GM12878 (cell line): ENCODE data around the gene LEMD1. TPM values are rescaled to one million over a fixed set of nuclear protein-coding genes. Genes with fewer than 3 reads are reported as not detected.

ENCODE experiments used
- ATAC-seq: fragments of 200-7000 bp; cut with Tn5 transposase; 3 replicates; pipeline ENCODE4 v1.9.1; 2020; ENCODE audit warnings: mild to moderate bottlenecking, moderate library complexity
- BruUV-seq: library from RNA; stranded (reverse); fragments of 400-500 nt; replicated peaks from 2 replicates; lab custom pipeline; 2021; lab: Mats Ljungman, UMichigan
- CTCF ChIA-PET: fragments of 300-600 bp; sonication (Branson Sonifier 250); formaldehyde crosslinking; extraction: SDS; loops from one replicate; lab custom pipeline; 2021; ENCODE audit warnings: inconsistent platforms; lab: Yijun Ruan, JAX
- POLR2A ChIA-PET: fragments of 350-600 bp; formaldehyde crosslinking; extraction: SDS; loops from one replicate; lab custom pipeline; 2021; ENCODE audit warnings: inconsistent platforms; lab: Charles Lee
- RAD21 ChIA-PET: fragments of 300-600 bp; sonication (Branson Sonifier 250); formaldehyde crosslinking; loops from one replicate; lab custom pipeline; 2023; ENCODE audit warnings: antibody characterized with exemption; ENCODE audit not compliant: unreplicated experiment; lab: Charles Lee
- SMC1A ChIA-PET: fragments of 300-600 bp; sonication (Branson Sonifier 250); formaldehyde crosslinking; loops from one replicate; lab custom pipeline; 2023; ENCODE audit not compliant: unreplicated experiment, uncharacterized antibody; lab: Charles Lee
- DNase-seq: peaks from one replicate; pipeline ENCODE4 v3.0.0-alpha.2; 2011; ENCODE audit warnings: low read depth, low spot score
- FAIRE-seq: peaks from 3 replicates; lab custom pipeline; 2011; peaks lifted over from hg19 to GRCh38; lab: Jason Lieb, UNC
- H2AFZ ChIP-seq: 2 replicates; pipeline ENCODE4 v1.6.0; 2011; ENCODE audit warnings: low read depth, low read length, control low read depth; ENCODE audit not compliant: control insufficient read depth
- H3K27ac ChIP-seq: 2 replicates; pipeline ENCODE4 v1.5.1; 2011; ENCODE audit warnings: control low read depth; ENCODE audit not compliant: control insufficient read depth, insufficient read depth
- H3K27me3 ChIP-seq, 2 experiments: replicated peaks in 1 of 2; 2 replicates each; pipeline versions ENCODE4 v1.6.0 to v1.6.1; 2011; ENCODE audit warnings: low read length in 1 of 2; ENCODE audit not compliant: control insufficient read depth in 2 of 2, insufficient read depth in 2 of 2
- H3K36me3 ChIP-seq, 2 experiments: 2 replicates each; pipeline ENCODE4 v1.5.1; 2011; ENCODE audit warnings: low read length in 1 of 2; ENCODE audit not compliant: control insufficient read depth in 2 of 2, insufficient read depth in 2 of 2
- H3K4me1 ChIP-seq: 2 replicates; pipeline ENCODE4 v1.6.1; 2011; ENCODE audit warnings: mild to moderate bottlenecking, low read length, moderate library complexity, mixed read lengths; ENCODE audit not compliant: control insufficient read depth, insufficient read depth
- H3K4me2 ChIP-seq: 2 replicates; pipeline ENCODE4 v1.6.0; 2011; ENCODE audit warnings: control low read depth; ENCODE audit not compliant: control insufficient read depth, insufficient read depth
- H3K4me3 ChIP-seq: fragments of 200-600 bp; sonication (generic); 2 replicates; pipeline ENCODE4 v1.5.1; 2016
- H3K79me2 ChIP-seq: 2 replicates; pipeline ENCODE4 v1.6.0; 2011; ENCODE audit warnings: low read length; ENCODE audit not compliant: control insufficient read depth, insufficient read depth
- H3K9ac ChIP-seq: 2 replicates; pipeline ENCODE4 v1.8.0; 2011; ENCODE audit warnings: low read length, control low read depth, mixed read lengths; ENCODE audit not compliant: control insufficient read depth, insufficient read depth
- H3K9me3 ChIP-seq: replicated peaks from 3 replicates; pipeline ENCODE4 v1.5.1; 2011; ENCODE audit warnings: mild to moderate bottlenecking, low read length; ENCODE audit not compliant: control insufficient read depth, insufficient read depth
- H4K20me1 ChIP-seq: 2 replicates; pipeline ENCODE4 v1.6.0; 2011; ENCODE audit not compliant: control insufficient read depth, insufficient read depth
- EP300 ChIP-seq, 2 experiments: fragments of 150-350 bp in 1 of 2; IDR thresholded peaks; 2 replicates each; pipeline ENCODE4 v1.6.1; 2011 to 2012; ENCODE audit warnings: low read depth in 2 of 2, low read length in 2 of 2, borderline replicate concordance in 1 of 2, improper control_type of control experiment in 1 of 2, inconsistent platforms in 1 of 2; ENCODE audit not compliant: control insufficient read depth in 1 of 2
- FOXM1 ChIP-seq: IDR thresholded peaks from 2 replicates; pipeline ENCODE4 v1.6.1; 2012; ENCODE audit warnings: low read depth, mild to moderate bottlenecking, inconsistent platforms, low read length, moderate library complexity
- JUNB ChIP-seq: IDR thresholded peaks from 2 replicates; pipeline ENCODE4 v1.6.1; 2016; ENCODE audit warnings: antibody characterized with exemption, mild to moderate bottlenecking
- MTA3 ChIP-seq: IDR thresholded peaks from 2 replicates; pipeline ENCODE4 v1.6.1; 2012; ENCODE audit warnings: low read length, inconsistent platforms, borderline replicate concordance
- NFIC ChIP-seq: IDR thresholded peaks from 2 replicates; pipeline ENCODE4 v1.6.1; 2012; ENCODE audit warnings: low read depth, mild to moderate bottlenecking, inconsistent platforms, low read length, moderate library complexity
- NFXL1 ChIP-seq: fragments of 450-650 bp; IDR thresholded peaks from 2 replicates; pipeline ENCODE4 v1.6.1; 2017; ENCODE audit warnings: antibody characterized with exemption, mild to moderate bottlenecking, borderline replicate concordance
- NR2C1 ChIP-seq: fragments of 450-650 bp; IDR thresholded peaks from 2 replicates; pipeline ENCODE4 v1.6.1; 2017; ENCODE audit warnings: antibody characterized with exemption, mild to moderate bottlenecking, moderate library complexity
- PML ChIP-seq: IDR thresholded peaks from 2 replicates; pipeline ENCODE4 v1.6.1; 2012; ENCODE audit warnings: low read length, inconsistent platforms
- POLR2AphosphoS5 ChIP-seq: IDR thresholded peaks from 2 replicates; pipeline ENCODE4 v1.6.1; 2011; ENCODE audit warnings: mild to moderate bottlenecking, low read length, inconsistent platforms
- ZNF384 ChIP-seq: IDR thresholded peaks from 2 replicates; pipeline ENCODE4 v1.6.1; 2012; ENCODE audit warnings: low read depth, mild to moderate bottlenecking, low read length, improper control_type of control experiment, borderline replicate concordance
- WGBS: methylation state at CpG from one replicate; pipeline ENCODE4 v1.1.6; 2016; ENCODE audit warnings: low lambda C conversion rate; ENCODE audit not compliant: insufficient replicate concordance, insufficient coverage; ENCODE audit errors: missing lambda C conversion rate; 5-methylcytosine and 5-hydroxymethylcytosine counted together
- in situ Hi-C: fragments of 300-500 bp; cut with MboI; formaldehyde crosslinking; loops from 9 replicates; pipeline ENCODE4 v1.14.3; 2018; ENCODE audit warnings: mixed read lengths
- intact Hi-C: fragments of 100-400 bp; cut with micrococcal nuclease; formaldehyde crosslinking; loops from one replicate; pipeline ENCODE4 v1.14.2; 2022; ENCODE audit not compliant: unreplicated experiment
- polyA plus RNA-seq, 11 experiments: library from polyadenylated mRNA; depleted of rRNA in 4 of 11; unstranded in 6 of 11; stranded (reverse) in 5 of 11; fragments of >200 nt; fragmentation: Nextera tagmentation in 4 of 11; fragmentation: Illumina TruSeq in 1 of 11; extraction: Ambion mirVana in 4 of 11; extraction: Trizol in 1 of 11; gene quantifications; 1 replicate in 1 of 11; 2 replicates in 10 of 11; pipeline versions ENCODE4 v1.2.1 to v1.2.3, GENCODE V29; 2011 to 2016; ENCODE audit warnings: inconsistent platforms in 2 of 11, missing spikeins in 2 of 11, low read depth in 1 of 11
- total RNA-seq, 4 experiments: library from RNA; depleted of rRNA in 3 of 4; stranded (reverse); fragments of >200 nt in 3 of 4; fragmentation: Illumina TruSeq in 1 of 4; extraction: Trizol in 1 of 4; gene quantifications; 2 replicates each; pipeline versions ENCODE4 v1.2.1 to v1.2.3, GENCODE V29; 2013 to 2021
- TF ChIP-seq, protein P1 (sequence below): IDR thresholded peaks from 2 replicates; pipeline ENCODE4 v1.6.1; 2011; ENCODE audit warnings: low read depth, low read length, improper control_type of control experiment, borderline replicate concordance
- TF ChIP-seq, protein P2 (sequence below): IDR thresholded peaks from 2 replicates; pipeline ENCODE4 v1.6.1; 2012; ENCODE audit warnings: low read depth, low read length, improper control_type of control experiment
- TF ChIP-seq, protein P3 (sequence below): fragments of 450-650 bp; formaldehyde crosslinking; IDR thresholded peaks from 2 replicates; pipeline ENCODE4 v1.4.0; 2022; ENCODE audit warnings: mild to moderate bottlenecking, moderate library complexity
- TF ChIP-seq, protein P4 (sequence below), 3 experiments: IDR thresholded peaks in 2 of 3; conservative IDR thresholded peaks in 1 of 3; 2 replicates each; pipeline ENCODE4 v1.5.1; 2011; ENCODE audit warnings: low read depth in 3 of 3, low read length in 3 of 3, mild to moderate bottlenecking in 3 of 3, control low read depth in 2 of 3, moderate library complexity in 2 of 3, inconsistent platforms in 1 of 3, mixed read lengths in 1 of 3; ENCODE audit not compliant: control insufficient read depth in 2 of 3, insufficient read depth in 1 of 3; ENCODE audit errors: extremely low read depth in 1 of 3
- TF ChIP-seq, protein P5 (sequence below): fragments of 450-650 bp; IDR thresholded peaks from 2 replicates; pipeline ENCODE4 v1.6.1; 2017; ENCODE audit warnings: mild to moderate bottlenecking

The LEMD1 gene
- total and polyA plus RNA-seq, 10 of the 15 experiments (the other 5 are each of a cell fraction or from before 2014, with no cell fraction given), result 0.19 to 1.2 (median 0.26) TPM; not detected in 7

DNA sequence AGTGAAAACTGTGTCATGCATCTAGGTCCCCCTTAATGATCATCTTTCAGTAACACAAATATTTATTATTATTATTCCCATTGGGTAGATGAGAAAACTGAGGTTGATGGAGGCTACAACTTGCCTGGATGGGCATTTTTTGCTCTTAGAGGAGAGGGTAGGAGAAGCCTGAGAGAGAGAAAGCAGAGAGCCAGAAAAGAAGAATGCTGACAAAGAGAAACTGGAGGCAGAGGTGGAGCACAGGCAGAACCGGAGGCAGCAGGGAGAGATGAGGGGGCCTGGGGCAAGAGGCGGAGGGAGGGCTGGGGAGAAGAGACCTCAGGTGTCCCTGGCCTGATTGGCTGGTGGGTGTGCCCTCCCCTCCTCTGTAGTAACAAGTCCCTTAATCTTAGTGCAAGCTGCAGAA, 29.9 kb upstream of the LEMD1 start:
- Histone ChIP-seq H3K27ac (no peak overlapping the region), H4K20me1 (no peaks in the 10 kb centered on the region; the same call in 1 of the 2 replicates), H3K4me3 (no peak overlapping the region), H3K36me3 (no peaks in the 10 kb centered on the region), H3K4me2 (no peak overlapping the region), H3K4me1 (peaks cover 5% of the 10 kb centered on the region; the same call in 1 of the 2 replicates), H3K9me3 (no peaks in the 10 kb centered on the region), H3K27me3 (peaks cover 12 to 18% of the 10 kb centered on the region in 2 experiments; a peak in 3 of 4 replicates), H2AFZ (no peak overlapping the region), H3K9ac (no peak overlapping the region), H3K79me2 (no peaks in the 10 kb centered on the region)
- ChIA-PET SMC1A (interaction anchor here (1.4 kb wide), 1 partner anchor 30 kb away, joined by 4 read pairs; no protein-coding TSS in a partner anchor), RAD21 (interaction anchor here (1.0 to 1.8 kb wide), 2 partner anchors 11 to 28 kb away, joined by 6 to 8 read pairs; no protein-coding TSS in a partner anchor), CTCF (interaction anchor here (1.4 to 3.2 kb wide), 2 partner anchors 9 to 34 kb away, joined by 5 to 19 read pairs; no protein-coding TSS in a partner anchor), POLR2A (no interaction called here)
- BruUV-seq, result no TSS peak
- 0% methylated on average over 2 of the region's 2 CpGs for WGBS
- intact Hi-C loops (no loop called here), in situ Hi-C loops (no loop called here)
- ATAC-seq (no peak), FAIRE-seq (no peak), DNase-seq (no peak)
- TF ChIP-seq PML (no peak), EP300 (IDR thresholded peaks at IDR 0.05; ENCODE audit: borderline replicate concordance in 1 of 2, control insufficient read depth in 1 of 2, low read depth in 2 of 2, low read length in 2 of 2) (no peak), NFIC (no peak), MTA3 (no peak), POLR2AphosphoS5 (no peak), NFXL1 (no peak), JUNB (no peak), NR2C1 (no peak), FOXM1 (no peak), ZNF384 (no peak)
- TF ChIP-seq, protein P1, sequence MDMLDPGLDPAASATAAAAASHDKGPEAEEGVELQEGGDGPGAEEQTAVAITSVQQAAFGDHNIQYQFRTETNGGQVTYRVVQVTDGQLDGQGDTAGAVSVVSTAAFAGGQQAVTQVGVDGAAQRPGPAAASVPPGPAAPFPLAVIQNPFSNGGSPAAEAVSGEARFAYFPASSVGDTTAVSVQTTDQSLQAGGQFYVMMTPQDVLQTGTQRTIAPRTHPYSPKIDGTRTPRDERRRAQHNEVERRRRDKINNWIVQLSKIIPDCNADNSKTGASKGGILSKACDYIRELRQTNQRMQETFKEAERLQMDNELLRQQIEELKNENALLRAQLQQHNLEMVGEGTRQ, result no peak
- TF ChIP-seq, protein P2, sequence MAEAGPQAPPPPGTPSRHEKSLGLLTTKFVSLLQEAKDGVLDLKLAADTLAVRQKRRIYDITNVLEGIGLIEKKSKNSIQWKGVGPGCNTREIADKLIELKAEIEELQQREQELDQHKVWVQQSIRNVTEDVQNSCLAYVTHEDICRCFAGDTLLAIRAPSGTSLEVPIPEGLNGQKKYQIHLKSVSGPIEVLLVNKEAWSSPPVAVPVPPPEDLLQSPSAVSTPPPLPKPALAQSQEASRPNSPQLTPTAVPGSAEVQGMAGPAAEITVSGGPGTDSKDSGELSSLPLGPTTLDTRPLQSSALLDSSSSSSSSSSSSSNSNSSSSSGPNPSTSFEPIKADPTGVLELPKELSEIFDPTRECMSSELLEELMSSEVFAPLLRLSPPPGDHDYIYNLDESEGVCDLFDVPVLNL, result no peak
- TF ChIP-seq, protein P3, sequence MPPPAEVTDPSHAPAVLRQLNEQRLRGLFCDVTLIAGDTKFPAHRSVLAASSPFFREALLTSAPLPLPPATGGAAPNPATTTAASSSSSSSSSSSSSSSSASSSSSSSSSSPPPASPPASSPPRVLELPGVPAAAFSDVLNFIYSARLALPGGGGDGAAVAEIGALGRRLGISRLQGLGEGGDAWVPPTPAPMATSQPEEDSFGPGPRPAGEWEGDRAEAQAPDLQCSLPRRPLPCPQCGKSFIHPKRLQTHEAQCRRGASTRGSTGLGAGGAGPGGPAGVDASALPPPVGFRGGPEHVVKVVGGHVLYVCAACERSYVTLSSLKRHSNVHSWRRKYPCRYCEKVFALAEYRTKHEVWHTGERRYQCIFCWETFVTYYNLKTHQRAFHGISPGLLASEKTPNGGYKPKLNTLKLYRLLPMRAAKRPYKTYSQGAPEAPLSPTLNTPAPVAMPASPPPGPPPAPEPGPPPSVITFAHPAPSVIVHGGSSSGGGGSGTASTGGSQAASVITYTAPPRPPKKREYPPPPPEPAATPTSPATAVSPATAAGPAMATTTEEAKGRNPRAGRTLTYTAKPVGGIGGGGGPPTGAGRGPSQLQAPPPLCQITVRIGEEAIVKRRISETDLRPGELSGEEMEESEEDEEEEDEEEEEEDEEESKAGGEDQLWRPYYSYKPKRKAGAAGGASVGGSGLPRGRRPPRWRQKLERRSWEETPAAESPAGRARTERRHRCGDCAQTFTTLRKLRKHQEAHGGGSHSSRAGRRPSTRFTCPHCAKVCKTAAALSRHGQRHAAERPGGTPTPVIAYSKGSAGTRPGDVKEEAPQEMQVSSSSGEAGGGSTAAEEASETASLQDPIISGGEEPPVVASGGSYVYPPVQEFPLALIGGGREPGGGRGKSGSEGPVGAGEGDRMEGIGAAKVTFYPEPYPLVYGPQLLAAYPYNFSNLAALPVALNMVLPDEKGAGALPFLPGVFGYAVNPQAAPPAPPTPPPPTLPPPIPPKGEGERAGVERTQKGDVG, result no peak
- TF ChIP-seq, protein P4, sequence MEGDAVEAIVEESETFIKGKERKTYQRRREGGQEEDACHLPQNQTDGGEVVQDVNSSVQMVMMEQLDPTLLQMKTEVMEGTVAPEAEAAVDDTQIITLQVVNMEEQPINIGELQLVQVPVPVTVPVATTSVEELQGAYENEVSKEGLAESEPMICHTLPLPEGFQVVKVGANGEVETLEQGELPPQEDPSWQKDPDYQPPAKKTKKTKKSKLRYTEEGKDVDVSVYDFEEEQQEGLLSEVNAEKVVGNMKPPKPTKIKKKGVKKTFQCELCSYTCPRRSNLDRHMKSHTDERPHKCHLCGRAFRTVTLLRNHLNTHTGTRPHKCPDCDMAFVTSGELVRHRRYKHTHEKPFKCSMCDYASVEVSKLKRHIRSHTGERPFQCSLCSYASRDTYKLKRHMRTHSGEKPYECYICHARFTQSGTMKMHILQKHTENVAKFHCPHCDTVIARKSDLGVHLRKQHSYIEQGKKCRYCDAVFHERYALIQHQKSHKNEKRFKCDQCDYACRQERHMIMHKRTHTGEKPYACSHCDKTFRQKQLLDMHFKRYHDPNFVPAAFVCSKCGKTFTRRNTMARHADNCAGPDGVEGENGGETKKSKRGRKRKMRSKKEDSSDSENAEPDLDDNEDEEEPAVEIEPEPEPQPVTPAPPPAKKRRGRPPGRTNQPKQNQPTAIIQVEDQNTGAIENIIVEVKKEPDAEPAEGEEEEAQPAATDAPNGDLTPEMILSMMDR (IDR thresholded peaks at IDR 0.05 in 2 of 3, conservative IDR thresholded peaks at IDR 0.05 in 1 of 3; ENCODE audit: control insufficient read depth in 2 of 3, extremely low read depth in 1 of 3, insufficient read depth in 1 of 3, low read depth in 3 of 3, low read length in 3 of 3), result no peak
- TF ChIP-seq, protein P5, sequence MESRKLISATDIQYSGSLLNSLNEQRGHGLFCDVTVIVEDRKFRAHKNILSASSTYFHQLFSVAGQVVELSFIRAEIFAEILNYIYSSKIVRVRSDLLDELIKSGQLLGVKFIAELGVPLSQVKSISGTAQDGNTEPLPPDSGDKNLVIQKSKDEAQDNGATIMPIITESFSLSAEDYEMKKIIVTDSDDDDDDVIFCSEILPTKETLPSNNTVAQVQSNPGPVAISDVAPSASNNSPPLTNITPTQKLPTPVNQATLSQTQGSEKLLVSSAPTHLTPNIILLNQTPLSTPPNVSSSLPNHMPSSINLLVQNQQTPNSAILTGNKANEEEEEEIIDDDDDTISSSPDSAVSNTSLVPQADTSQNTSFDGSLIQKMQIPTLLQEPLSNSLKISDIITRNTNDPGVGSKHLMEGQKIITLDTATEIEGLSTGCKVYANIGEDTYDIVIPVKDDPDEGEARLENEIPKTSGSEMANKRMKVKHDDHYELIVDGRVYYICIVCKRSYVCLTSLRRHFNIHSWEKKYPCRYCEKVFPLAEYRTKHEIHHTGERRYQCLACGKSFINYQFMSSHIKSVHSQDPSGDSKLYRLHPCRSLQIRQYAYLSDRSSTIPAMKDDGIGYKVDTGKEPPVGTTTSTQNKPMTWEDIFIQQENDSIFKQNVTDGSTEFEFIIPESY, result no peak
